DMS153 (cell line): ENCODE data around the gene LHFPL6.

Experiments
- DNase-seq: peaks from one replicate; lab custom pipeline; 2025; lab: John Stamatoyannopoulos, UW

The LHFPL6 gene

DNA sequence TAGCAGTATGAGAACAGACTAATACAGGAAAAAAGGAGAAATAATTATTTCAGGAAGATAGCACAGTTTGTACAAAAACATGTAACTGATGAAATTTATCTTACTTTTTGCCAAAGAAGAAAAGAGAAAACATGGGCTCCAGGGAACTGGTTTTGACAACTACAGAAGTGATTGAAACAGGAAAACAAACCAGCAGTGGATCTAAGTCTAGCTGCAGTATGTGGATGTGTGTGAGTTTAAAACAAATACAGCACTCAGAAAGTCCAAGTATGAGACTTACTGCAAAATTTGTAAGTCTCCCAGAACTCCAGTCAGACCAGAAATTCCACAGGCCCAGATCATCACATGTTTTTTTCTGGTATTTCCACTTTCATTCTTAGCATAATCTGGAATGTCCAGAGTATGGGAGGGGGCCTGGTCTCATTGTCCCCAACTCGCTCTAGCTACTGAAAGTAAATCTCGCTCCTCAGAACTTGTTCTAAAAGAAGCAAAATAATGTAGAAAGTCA is 305.3 kb downstream of the LHFPL6 start:
- DNase-seq: no peak

DNA sequence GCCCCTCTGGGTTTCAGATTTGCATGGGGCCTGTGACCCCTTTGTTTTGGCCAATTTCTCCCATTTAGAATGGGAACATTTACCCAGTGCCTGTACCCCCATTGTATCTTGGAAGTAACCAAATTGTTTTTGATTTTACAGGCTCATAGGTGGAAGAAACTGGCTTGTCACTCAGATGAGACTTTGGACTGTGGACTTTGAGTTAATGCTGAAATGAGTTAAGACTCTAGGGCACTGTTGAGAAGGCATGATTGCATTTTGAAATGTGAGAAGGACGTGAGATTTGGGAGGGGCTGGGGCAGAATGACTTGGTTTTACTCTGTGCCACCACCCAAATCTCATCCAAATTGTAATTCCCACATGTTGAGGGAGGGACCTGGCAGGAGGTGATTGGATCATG is 306.0 kb downstream of the LHFPL6 start:
- DNase-seq: no peak

DNA sequence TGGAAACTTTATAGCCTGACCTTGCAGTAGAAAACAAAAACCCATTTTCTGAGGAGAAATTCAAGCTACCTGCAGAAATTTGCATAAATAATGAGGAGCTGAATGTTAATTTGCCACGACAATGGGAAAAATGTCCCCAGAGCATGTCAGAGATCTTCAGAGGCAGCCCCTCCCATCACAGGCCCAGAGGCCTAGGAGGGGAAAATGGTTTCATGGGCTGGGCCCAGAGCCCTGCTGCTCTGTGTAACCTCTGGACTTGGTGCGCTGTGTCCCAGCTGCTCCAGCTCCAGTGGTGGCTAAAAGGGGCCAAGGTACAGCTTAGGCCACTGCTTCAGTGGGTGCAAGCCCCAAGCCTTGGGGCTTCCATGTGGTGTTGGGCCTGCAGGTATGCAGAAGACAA is 306.8 kb downstream of the LHFPL6 start:
- DNase-seq: no peak
